Measurements from ENCODE around the gene SDR42E1.
"Not testable (repeated sequence)": the region's sequence is repeated elsewhere in the genome, so short reads cannot be mapped to it uniquely, and the experiment has no call there.

The SDR42E1 gene

GRCh38 chr16:82034981-82035612, 23.8 kb upstream of the SDR42E1 start, which contains the start of gene HSD17B2:
Gene HSD17B2, plus strand, starts transcription at chr16:82035253. Its CDS starts 172 bp downstream, at chr16:82035425.
- no peak for DNase-seq

DNA sequence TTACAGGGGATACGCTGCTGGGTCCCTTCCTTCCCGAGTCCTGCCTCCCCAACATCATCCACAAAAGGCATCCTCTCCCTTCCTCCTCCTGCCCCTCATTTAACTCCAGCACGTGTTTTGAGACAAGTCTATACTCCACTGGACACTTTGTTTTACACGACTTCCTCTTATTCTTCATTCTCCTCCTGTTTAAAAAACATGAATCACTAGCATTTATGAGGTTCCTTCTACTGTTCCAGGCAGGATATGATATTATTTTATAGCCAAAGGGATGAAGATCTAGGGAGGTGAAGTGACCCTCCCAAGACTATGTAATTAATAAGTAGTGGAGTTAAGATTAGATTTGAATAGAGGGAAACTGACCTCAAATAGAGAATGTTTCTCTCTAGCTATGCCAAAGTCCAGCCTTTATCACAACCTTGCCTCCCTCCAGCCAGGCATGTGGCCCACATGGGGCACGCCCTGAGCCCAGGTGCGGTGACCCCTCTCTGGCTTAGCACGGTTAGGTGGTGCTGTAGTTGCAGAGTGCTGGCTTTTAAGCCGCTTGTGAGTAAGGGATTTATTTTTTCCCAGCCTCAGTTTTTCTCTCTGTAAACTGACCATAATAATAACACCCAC, 22.5 kb upstream of the SDR42E1 start:
- DNase-seq = no peak

DNA sequence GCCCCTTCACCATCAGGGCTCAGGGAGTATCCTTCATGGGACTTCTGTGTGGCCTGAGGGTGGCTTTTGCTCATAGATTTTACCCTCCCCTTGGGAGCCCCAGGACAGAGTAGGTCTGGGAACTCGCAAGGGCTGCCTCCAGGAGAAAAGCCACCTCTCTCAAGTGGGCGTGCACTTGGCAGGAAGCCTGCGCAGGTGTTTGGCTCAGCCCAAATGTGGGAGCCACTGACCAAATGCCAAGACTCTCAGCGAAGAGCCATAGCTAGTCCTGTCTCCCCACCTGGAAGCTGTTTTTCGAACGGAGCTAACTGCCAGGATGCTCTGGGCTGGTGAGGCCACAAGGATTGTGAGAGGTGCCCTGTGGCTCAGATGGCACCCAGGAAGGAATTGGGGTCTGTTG, 21.7 kb upstream of the SDR42E1 start:
- no peak for DNase-seq

GRCh38 chr16:82031116-82032084, 20.1 kb upstream of the SDR42E1 start:
- no peak for DNase-seq

GRCh38 chr16:82027629-82028064, 16.4 kb upstream of the SDR42E1 start:
- DNase-seq = no peak

- no peak for DNase-seq
Observed at GRCh38 chr16:82024883-82025282, 13.6 kb upstream of the SDR42E1 start.

GRCh38 chr16:82024316-82024715, 13.0 kb upstream of the SDR42E1 start:
- no peak for DNase-seq

GRCh38 chr16:82023206-82023605, 11.9 kb upstream of the SDR42E1 start:
- no peak for DNase-seq

- DNase-seq = no peak
Observed at GRCh38 chr16:82020051-82020450, 8.8 kb upstream of the SDR42E1 start.

DNA sequence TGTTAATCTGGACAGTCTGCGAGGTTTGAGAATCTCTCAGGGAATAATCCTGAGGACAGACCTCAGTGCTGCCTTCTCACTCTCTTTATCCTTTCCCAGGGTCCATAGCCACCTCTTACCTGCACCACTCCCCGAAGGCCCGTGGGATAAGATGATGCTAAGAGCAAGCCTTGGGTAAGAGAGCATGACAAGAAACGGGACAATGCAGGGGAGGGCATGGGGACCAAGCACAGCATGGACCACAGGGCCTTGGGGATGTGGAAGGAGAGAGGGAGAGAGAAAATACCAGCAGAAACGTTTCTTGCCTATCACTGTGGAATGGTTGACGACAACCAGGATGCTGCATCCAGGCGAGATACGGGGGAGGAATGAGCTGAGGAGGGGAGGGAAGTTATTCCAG, 8.3 kb upstream of the SDR42E1 start:
- no peak for DNase-seq

GRCh38 chr16:82017911-82018568, 6.8 kb upstream of the SDR42E1 start:
- DNase-seq = no peak

GRCh38 chr16:82016964-82017363, 5.7 kb upstream of the SDR42E1 start:
- no peak for DNase-seq

- DNase-seq = no peak
Observed at GRCh38 chr16:82016263-82016662, 5.0 kb upstream of the SDR42E1 start.

- DNase-seq = no peak
Observed at GRCh38 chr16:82013139-82013538, 1.9 kb upstream of the SDR42E1 start.

DNA sequence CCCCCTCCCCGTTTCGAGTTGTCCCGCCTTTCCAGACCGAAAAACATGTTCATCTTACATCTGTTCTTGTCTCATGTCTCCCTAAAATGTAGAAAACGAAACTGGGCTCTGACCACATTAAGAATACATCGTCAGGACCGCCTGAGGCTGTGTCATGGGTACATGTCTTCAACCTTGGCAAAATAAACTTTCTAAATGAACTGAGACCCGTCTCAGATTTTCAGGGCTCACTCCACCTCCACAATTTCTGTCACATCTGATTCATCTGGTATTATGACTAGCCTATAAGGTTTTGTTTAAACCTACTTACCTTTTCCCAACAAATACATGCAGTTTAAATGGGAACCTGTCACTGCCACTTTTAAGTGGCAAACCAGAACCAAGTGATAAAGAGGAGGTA, 621 bp downstream of the SDR42E1 start:
- no peak for DNase-seq

DNA sequence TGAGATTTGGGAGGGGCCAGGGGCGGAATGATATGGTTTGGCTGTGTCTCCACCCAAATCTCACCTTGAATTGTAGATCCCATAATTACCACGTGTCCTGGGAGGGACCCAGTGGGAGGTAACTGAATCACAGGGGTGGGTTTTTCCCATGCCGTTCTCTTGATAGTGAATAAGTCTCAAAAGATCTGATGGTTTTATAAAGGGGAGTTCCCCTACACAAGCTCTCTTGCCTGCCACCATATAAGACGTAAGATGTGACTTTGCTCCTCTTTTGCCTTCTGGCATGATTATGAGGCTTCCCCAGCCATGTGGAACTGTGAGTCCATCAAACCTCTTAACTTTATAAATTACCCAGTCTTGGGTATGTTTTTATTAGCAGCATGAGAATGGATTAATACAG, 1.5 kb downstream of the SDR42E1 start:
- not testable (repeated sequence) for DNase-seq

GRCh38 chr16:82008957-82009592, 2.2 kb downstream of the SDR42E1 start:
- no peak for DNase-seq

- no peak for DNase-seq
Observed at GRCh38 chr16:82007189-82007588, 4.1 kb downstream of the SDR42E1 start.

DNA sequence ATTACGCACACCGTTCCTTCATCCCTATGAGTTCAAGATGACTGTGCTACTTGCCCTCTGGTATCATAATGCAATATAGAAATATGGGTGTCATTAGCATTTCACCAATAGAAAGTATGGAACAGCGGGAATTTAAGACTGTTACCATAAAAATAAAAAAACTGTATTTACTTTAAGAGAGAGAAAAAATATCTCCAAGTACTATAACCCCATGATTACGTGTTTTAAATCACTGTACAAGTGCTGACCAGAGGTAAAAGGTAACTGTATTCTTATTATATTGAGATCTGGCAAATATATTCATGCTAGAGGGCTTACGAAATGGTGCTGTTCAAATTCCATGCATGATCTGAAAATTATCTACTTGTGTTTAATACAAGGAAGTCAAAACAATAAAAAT, 5.2 kb downstream of the SDR42E1 start:
- no peak for DNase-seq

DNA sequence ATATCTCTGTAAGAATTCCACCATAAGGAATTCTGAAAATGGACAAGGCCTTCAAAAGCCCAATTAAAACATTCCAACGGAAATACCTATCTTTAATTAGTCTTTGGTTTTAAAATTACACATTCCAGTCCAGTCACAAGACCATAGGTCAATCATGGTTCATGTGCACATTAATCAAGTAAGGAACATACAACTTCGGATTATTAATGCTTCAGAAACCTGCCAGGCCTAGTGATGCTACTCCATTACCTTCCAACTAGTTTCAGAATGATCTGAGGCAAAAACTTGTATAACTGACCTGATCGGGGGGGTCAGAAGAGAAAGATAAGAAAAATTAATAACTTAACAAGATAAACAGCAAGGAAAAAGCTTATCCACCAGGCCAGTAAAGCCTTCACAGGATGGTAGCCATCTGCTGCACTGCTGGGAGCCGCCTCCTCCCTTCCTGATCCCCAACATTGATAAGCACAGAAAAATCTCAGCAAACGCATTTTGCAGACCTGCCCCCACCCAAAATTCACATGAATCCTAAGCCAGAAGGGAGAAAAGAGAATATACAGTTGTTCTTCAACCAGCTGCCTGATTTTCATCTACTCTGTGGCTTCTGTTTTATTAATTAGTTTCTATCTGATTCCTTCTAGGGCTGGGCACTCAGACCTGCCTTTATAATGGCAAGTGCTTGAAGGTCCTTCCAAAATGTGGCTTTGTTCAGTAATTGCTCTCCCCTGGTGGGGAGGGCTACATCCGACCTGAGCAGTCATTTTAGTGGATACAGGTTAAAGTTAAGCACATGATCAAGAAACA, 6.0 kb downstream of the SDR42E1 start:
- DNase-seq = no peak

DNA sequence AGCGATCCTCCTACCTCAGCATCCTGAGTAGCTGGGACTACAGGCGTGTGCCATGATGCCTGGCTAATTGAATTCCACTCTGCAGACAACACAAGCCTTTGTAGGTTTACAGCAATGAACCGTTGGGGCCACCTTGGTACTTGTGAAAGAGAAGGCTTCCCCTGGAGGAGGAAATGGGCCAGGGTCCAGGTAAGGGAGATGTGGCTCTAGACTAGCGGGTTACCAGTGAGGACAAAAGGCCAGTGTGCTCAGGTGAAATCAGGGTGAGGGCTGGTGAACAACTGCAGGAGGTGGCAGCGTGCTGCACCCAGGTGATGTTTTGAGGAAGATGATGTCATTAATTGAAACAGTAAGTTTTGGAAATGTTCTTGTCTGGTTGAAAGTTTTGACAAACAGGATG, 6.7 kb downstream of the SDR42E1 start:
- DNase-seq = no peak

- DNase-seq = no peak
Observed at GRCh38 chr16:82002831-82003230, 8.4 kb downstream of the SDR42E1 start.

All from NCI-H446 (cell line).